NCI-H1417 (cell line): ENCODE measurements around the gene TMC1.

Experiments used
- DNase-seq, 3 experiments: peaks; one replicate each; lab custom pipeline; 2025; lab: John Stamatoyannopoulos, UW

Gene TMC1

DNA sequence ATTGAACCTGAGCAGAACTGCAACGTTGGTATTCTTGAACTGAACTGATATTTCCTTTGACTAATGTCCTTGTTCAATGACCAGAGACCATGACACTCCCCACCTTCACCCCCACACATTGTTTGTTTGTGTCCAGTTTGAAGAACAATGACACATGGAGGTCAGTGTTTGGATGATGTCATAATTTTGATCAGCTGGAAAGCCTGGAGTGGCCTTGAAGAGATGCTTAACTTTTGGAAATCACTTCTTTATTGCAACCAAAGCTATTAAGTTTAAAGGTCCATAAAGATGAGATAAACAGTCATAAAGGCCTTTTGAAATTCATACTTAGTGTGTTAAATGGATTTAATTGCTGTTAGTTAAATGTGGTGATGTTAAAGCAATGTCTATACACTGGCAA is 92.7 kb downstream of the TMC1 start:
- no peak for DNase-seq

DNA sequence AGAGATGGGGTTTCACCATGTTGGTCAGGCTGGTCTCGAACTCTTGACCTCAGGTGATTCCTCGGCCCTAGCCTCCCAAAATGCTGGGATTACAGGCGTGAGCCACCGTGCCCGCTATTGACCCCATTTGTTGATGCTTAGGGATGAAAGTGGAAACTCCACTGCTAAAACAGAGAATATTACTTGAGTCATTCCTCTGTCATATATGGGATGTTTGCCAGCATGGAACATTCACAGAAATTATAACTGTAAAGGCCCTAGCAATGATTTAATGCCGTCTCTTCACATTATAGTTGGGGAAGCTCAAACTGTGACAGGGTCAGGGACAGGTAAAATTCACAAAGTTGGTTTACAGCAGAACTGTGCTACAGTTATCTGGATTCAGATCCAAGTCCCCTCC is 94.5 kb downstream of the TMC1 start:
- no peak for DNase-seq

DNA sequence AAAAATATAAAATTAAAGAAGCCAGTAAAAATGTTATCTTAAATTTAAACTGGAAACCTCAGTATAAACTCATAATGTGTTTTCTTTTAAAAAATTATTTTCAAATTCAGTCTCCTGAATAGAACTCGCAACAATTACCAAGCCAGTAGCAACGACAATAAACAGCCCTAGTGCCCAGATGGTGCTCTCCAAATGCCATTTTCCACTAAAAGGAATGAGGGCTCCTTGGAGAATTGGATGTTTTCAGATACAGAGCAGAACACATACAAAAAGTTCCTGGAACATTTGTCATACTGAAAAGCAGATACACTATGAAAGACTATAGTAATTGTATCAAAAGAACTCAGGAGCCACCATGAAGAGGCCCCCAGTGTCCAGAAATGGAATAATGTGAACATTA is 97.4 kb downstream of the TMC1 start:
- no peak for DNase-seq

DNA sequence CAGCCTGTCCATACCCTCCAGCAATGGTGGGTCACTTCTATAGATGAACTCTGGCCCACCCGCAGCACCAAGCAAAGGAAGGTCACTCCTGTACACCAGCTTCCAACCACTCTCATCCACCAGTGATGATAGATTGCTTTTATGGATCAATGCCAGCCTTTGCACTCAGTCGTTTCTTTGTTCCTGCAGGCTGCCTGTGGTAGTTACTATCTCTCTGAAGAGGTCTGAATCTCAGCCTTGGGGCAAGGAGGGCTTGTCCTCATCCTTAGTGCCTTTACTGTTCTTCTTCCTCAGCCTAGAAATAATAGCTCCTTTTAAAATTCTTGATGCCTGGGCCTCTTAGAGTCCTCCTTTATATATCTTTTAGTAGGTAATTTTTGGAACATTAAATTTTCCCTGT is 100.8 kb downstream of the TMC1 start:
- DNase-seq = no peak

DNA sequence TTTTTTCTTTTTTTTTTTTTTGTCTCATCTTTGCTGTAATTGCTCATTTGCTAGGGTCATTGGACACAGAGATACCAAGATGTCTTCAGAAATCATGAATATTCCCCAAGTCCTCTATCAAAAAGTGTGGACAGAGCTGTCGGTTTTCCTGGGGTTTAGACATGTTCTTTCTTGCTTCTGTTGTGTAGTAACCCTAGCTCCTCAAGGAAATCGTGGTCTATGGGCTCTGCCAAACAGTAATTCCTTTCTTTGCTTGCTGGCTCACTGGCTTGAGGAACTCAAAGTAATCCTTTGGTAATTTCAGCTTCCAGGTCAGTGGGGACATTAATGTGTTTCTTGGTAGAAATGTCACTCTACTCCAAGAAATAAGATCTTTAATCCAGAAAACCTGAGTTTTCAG is 101.7 kb downstream of the TMC1 start:
- no peak for DNase-seq

DNA sequence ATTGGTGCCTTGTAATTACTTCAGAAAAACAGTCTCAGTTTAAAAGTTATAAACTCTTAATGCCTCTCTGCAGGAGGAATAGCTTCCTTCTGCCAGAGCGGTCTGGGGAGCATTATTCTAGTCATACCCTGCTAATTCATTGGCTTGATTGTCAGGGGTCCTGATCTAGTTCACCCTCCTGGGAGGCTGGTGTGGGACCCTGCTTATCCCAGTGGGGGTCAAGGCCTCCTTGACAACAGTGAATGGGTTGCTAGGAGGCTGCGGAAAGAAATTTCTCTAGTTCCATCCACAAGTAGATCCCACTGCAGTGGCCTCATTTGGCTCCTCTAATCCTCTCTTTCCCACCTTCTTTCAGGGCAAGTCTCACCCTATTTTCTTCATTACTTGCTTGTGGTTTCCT is 105.7 kb downstream of the TMC1 start:
- no peak for DNase-seq

DNA sequence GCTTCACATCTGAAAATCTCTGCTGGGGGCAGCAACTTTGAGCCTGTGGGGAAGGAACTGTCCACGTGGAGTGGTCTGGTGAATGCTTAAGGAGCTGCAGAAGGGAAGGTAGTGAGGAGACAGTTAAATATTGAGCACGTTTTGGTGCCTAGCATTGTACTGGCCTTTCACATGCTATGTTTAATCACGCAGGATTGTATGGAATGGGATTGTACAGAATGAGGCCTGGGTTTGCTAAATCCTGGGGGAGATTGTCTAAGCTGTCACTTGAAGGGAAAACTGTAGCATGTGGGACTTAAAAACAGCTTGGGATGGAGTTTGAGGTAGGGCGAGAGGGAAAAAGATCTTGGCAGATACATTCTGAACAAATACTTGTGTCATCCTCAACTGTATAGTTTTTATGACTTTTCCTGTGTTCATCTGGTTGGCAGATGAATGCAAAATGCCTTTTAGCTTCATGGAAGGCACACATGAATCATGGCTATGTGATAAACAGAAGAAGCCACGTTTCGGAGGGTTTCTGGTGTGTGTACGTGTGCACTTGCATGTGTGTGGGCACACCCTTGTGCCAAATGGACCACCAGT is 106.6 kb downstream of the TMC1 start:
- DNase-seq = no peak

DNA sequence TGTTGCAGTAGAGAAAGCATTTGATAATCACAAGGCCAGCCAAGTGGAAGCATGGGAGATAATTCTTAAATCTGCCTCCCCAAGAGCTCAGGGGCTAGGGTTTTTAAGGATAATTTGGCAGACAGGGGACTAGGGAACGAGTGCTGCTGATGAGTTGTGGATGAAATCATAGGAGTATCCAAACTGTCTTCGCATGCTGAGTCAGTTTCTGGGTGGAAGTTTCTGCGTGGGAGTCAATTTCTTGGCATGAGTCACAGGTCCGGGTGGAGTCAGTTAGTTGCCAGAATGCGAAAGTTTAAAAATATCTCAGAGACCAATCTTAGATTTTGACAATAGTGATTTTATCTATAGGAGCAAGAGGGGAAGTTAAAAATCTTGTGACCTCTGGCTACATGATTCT is 112.6 kb downstream of the TMC1 start:
- no peak for DNase-seq

DNA sequence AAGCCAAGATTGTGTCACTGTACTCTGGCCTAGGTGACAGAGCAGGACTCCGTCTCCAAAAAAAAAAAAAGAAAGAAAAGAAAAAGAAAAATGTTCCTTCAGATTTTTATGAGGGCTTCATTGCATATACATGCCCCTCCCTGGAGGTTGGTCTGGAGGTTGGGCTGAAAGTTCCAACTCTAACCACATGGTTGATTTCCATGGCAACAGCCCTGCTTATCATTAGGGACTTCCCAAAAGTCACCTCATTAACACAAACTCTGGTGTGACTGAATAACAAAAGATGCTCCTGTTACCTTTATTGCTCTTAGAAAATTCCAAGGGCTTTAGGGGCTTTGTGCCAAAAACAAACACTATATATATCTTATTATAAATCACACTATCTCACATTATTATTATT is 113.8 kb downstream of the TMC1 start:
- no peak for DNase-seq

DNA sequence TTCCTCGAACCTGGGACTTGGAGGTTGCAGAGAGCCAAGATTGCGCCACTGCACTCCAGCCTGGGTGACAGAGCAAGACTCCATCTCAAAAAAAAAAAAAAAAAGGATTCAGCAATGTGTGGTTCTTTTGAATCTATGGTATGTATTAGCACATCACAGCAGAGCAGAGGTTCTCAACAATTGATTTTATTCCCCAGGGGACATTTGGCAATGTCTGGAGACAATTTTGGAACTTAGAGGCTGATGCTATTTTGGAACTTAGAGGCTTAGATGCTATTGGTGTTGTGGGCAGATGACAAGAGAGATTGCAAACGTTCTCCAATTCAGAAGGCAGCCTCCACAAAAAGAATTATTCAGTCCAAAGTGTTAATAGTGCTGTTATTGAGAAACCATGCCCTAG is 115.2 kb downstream of the TMC1 start:
- DNase-seq = no peak

DNA sequence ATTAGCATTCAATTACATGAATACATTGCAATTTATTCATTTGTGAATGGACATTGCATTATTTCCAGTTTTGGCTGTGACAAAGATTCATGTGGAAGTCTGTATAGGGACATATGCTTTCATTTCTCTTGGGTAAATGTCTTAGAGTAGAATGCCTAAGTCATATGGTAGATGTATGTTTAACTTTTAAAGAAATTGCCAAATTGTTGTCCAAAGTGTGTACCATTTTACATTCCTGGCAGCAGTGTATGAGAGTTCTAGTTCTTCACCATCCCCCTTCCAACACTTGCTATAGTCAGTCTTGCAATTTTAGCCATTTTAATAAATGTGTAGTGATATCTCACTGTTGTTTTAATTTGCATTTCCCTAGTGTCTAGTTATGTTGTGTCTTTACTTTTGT is 122.2 kb downstream of the TMC1 start:
- no peak for DNase-seq

DNA sequence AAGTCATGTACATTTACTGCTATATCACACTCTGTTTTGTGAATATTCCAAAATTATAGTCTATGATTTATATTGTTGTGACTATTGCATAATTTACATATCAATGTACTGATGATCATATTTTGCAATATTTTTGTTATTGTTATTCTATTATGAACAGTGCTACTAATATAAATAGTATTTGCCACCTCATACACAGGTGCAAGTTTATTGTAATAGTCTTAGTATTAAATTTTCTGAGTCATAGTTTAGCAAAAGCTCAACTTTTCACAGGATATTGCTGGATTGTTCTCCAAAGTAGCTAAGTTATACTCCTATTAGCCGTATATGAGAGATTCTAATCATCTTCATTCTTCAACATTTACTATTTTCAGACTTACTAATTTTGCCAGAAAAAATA is 124.7 kb downstream of the TMC1 start:
- no peak for DNase-seq

DNA sequence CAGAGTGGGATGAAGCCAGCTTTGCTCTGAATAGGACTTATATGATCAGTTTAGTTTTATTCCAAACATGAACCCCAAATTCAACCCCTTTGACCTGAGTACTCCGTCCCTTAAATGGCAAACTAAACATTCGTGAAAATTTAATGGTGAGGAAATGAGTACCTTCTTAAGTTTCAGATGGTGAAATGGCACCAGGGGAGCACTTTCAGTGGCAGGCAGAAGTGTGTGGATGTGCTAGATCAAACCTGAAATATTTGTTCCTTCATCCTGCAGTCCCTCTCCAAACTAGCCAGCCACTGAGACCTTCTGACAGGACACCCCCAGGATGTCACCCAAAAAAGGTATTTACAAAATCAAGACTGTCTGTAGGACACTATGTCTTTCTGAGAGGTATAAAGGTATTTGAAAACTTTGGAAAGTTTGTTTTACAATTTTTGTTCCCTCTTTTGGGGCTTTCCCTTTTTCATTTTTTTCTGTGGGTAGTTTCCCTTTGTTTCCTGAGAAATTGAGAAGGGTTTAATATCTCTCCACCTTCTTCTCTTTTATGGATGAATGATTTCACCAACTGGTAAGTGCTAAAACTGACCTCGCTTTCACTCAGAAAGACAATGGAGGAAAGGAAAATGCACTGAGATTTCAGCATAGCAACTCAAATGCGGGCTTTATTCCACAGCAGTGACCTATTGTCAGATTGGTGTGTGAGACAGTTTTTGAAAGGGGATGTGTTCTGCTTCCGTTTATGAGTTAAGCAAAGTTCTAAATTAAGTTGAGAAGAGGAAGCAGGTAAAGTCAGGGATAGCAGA is 127.1 kb downstream of the TMC1 start:
- DNase-seq = no peak

DNA sequence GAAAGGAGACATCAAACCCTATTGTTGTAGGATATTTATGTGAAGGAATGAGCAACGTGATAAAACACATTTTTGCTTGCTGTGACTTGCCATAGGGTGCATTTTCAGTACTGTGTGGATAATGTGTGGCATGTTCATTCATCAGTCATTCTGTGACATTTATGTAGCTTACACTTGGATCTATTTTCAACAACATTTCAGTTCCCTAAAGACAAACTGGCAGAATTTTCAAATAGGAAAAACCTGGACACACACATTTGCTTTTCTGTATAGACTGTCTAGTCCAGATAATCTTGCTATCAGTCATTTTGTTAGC is 127.7 kb downstream of the TMC1 start:
- DNase-seq = no peak

DNA sequence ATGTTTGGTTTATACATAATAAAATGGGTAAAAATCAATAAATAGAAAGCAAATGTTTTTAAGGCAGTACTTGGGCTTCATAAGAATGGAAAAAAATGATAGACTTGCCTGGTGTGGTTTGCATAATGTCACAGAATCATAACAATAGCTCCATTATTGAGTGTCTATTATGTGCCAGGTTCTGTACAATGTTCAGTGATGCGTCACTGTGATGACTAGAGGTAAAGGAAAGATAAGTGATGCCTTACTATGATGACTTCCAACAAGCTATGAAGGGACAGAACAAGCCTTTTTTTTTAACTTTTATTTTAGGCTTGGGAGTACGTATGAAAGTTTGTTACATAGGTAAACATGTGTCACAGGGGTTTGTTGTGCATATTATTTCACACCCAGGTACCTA is 128.8 kb downstream of the TMC1 start:
- DNase-seq = no peak

DNA sequence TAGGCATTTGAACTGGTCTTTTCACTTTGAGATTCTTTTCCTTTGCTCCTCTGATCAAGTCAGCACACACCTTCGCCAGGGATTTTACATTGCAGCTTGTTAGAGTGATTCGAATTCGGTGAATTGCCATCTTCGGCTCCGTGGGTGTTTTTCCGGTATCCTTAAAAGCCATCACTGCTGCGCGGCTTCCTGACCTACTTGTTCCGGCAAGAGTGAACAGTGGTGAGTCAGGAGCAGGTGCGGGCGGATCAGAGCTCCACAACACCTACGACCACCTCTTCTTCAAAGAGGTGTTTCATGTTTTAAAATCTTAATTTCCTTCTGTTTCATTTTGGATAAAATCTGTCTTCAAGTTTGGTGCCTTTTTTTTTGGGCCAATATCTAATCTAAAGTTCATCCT is 134.6 kb downstream of the TMC1 start:
- DNase-seq = no peak

DNA sequence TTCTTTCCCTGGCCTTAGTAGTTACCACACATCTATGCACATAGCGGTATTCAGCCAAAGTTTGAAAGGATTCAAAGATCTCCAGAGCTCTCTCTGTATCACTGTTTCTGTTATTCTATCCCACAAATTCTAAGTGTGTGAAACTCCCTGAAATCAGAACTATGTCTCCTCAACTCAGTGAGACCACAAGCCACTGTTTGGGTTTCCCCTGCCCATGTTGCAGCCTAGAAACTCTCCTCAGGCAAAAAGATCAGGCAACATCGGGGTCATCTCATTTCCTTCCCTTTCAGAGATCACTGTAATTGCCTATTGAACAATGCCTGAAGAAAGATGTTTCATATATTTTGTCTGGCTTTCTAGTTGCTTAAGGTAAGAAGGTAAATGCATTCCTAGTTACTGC is 135.6 kb downstream of the TMC1 start:
- no peak for DNase-seq

DNA sequence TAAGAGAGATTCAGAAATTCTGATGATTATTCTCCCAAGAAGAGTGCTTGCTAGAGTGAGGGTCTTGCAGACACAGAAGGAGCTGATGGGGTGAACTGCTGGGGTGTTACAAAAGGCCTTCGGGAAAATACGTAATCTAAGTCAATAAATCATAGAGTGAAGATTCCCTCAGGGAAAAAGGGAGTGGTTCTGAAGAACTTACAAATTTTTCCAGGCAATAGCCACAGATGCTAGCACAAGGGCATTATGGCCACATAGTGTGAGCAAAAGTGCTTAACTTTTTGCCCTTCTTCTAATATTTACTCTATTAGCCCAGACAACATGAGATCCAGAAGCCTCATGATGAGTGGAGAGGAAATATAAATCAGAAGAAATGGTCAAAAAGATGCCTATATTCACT is 137.3 kb downstream of the TMC1 start:
- no peak for DNase-seq

DNA sequence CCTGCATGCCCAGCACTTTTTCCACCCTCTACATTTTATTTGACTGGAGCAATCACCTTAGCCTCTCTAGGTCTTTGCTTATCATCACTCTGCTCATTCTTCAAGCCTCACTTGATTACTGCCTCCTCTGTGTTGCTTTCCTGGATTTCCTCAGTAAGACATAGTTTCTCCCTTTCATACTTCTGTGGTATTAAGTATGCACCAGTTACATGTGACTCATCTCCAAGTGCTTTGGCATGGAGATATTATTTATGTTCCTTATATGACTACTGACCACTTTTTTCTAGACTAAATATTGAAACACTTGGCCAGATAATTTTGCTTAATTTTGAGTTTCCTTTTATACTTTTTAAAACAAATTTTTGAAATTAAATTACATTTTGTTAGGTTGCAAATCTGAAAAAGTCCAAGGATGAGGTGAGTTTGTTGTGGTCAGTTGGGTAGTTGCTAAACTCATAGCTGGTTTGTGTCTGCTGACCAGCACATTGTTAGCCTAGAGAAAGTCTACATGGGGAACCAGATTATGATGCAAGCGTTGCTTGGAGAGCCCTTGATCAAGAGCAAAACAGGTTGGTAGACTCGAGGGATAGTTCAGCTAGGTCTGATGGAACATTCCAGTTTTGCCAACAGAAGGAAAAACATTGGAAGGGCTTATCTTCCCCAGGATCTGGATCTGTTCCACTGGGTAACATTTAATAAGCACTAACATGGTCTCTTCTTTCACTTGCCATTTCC is 140.2 kb downstream of the TMC1 start:
- DNase-seq = no peak

DNA sequence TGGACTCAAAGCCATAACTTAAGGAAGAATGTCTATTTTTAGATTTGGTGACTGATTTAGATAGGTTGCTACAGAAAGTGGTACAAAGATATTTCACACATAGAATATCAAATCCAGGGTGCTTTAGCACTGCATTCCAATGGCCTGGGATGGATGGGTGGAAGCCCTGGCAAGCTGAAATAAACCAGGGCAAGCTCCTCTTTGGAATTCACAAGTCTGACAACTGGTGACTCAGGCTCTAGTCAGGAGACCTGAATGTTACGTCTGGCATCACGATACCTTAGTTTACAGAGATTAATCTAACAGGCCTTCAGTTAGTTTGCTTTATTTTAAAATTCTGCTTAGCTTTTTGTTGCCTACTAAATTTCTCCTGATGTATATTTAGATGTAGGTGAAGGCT is 144.0 kb downstream of the TMC1 start:
- DNase-seq = no peak

DNA sequence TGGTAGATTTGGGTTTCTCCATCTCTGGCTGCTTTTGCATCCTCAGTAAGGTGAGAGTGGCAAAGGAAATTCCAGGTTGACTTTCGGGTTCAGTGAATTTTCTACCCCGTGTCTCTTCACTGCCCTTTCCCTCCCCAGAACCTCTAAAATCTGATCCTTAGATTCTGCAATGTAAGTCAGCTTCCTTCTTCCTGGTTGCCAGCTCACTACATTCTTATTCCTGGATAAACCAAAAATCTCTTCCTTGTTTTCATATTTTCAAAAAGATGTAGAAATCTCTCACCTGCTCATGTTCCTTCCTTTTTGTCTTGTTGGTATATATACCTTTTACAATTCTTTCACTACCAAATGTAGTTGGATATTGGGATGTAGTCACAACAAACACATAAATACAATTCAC is 145.8 kb downstream of the TMC1 start:
- no peak for DNase-seq

DNA sequence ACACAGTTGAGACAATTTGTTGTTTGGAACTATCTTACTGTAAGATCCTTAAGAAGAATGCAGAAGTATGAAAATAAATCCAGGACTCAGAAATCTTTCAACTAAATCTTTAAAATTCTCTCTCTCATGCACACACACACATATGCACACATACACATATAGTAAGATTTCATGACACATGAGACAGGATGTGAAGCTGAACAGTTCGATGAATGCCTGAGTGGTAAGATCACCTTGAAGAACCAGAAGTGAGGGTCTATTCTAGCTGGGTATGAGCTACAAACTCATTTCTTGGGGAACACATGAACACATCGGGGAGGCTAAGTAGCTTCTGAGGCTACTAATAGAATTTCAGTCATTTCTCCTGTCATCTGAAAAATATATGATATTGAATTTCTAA is 153.6 kb downstream of the TMC1 start:
- DNase-seq = no peak

DNA sequence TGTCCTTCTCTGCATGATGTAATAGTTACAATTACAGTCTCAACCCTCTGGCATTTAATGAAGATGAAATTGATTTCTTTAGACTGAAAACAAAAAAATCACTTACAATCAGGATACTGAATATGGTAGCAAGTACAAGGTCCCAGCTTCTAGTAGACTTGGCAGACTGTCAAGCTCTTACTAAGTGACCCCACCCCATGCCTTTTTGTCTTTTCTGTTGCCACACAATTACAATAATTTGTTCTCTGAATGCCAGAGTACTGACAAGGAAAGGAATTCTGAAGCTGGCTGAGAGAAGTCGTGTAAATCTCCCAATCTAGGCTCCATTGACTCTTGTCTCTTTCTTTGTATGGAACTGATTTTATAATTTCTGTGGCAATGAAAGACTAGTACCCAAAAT is 154.2 kb downstream of the TMC1 start:
- peak in 2 of 3 experiments; percentile 18 to 46 for DNase-seq
